ENCODE results near the gene KITLG. TPM values are rescaled to one million over a fixed set of nuclear protein-coding genes. Genes with fewer than 3 reads are reported as not detected.
"Not testable (repeated sequence)": the region's sequence is repeated elsewhere in the genome, so short reads cannot be mapped to it uniquely, and the experiment has no call there.

Gene KITLG
- total RNA-seq, 2 experiments from 2014 or later: not detected

GRCh38 chr12:88509347-88509746 is 70.9 kb downstream of the KITLG start:
- no peak overlapping the region for H3K4me2 ChIP-seq (ENCODE audit: low read length)
- ChIA-PET POLR2A (no interaction called here), CTCF (ENCODE audit: unreplicated experiment) (no interaction called here)
- no peak for DNase-seq (ENCODE audit: low spot score)
- H3K79me2 ChIP-seq (ENCODE audit: insufficient read depth, low read depth, low read length): no peaks in the 10 kb centered on the region
- no peaks in the 10 kb centered on the region for H3K36me3 ChIP-seq (ENCODE audit: insufficient read depth, low read length)
- no peaks in the 10 kb centered on the region for H3K4me1 ChIP-seq (ENCODE audit: insufficient read depth, low read length, poor library complexity, severe bottlenecking)
- no peaks in the 10 kb centered on the region for H3K9me2 ChIP-seq (ENCODE audit: insufficient read depth, low read length)
- no peaks in the 10 kb centered on the region for H4K20me1 ChIP-seq (ENCODE audit: insufficient read depth, low read length)
- BruUV-seq (replicated peaks): no TSS peak
- no peak overlapping the region for H2AFZ ChIP-seq (ENCODE audit: low read length)
- TF ChIP-seq CTCF (conservative IDR thresholded peaks at IDR 0.05; ENCODE audit: low read length) (no peak), EZH2phosphoT487 (IDR thresholded peaks at IDR 0.05; ENCODE audit: borderline replicate concordance, low read depth, low read length) (no peak)
- no peaks in the 10 kb centered on the region for H3K9me3 ChIP-seq (ENCODE audit: low read length)
- intact Hi-C loops (cut with micrococcal nuclease; ENCODE audit: unreplicated experiment): no loop called here
- no peak overlapping the region for H3K27ac ChIP-seq (ENCODE audit: low read depth, low read length, poor library complexity, severe bottlenecking)
- no peak overlapping the region for H3K4me3 ChIP-seq (ENCODE audit: low read depth, low read length, poor library complexity, severe bottlenecking)

GRCh38 chr12:88507851-88508250 is 72.4 kb downstream of the KITLG start:
- H3K9me3 ChIP-seq (ENCODE audit: low read length); H3K4me3 ChIP-seq (ENCODE audit: low read depth, low read length, poor library complexity, severe bottlenecking); H3K36me3 ChIP-seq (ENCODE audit: insufficient read depth, low read length); BruUV-seq (replicated peaks); CTCF ChIA-PET (ENCODE audit: unreplicated experiment); POLR2A ChIA-PET; H4K20me1 ChIP-seq (ENCODE audit: insufficient read depth, low read length); H3K79me2 ChIP-seq (ENCODE audit: insufficient read depth, low read depth, low read length); H2AFZ ChIP-seq (ENCODE audit: low read length); intact Hi-C loops (cut with micrococcal nuclease; ENCODE audit: unreplicated experiment); H3K9me2 ChIP-seq (ENCODE audit: insufficient read depth, low read length); H3K4me1 ChIP-seq (ENCODE audit: insufficient read depth, low read length, poor library complexity, severe bottlenecking); H3K27ac ChIP-seq (ENCODE audit: low read depth, low read length, poor library complexity, severe bottlenecking); DNase-seq (ENCODE audit: low spot score); H3K4me2 ChIP-seq (ENCODE audit: low read length): not testable (repeated sequence)

GRCh38 chr12:88507270-88507669 is 73.0 kb downstream of the KITLG start:
- DNase-seq (ENCODE audit: low spot score): no peak
- TF ChIP-seq CTCF (conservative IDR thresholded peaks at IDR 0.05; ENCODE audit: low read length) (no peak), EZH2phosphoT487 (IDR thresholded peaks at IDR 0.05; ENCODE audit: borderline replicate concordance, low read depth, low read length) (no peak)
- BruUV-seq (replicated peaks): no TSS peak
- H3K9me3 ChIP-seq (ENCODE audit: low read length): no peaks in the 10 kb centered on the region
- ChIA-PET POLR2A (interaction anchor here (0.6 kb wide), 1 partner anchor 573 kb away, joined by 4 read pairs; no protein-coding TSS in a partner anchor), CTCF (ENCODE audit: unreplicated experiment) (no interaction called here)
- H3K4me3 ChIP-seq (ENCODE audit: low read depth, low read length, poor library complexity, severe bottlenecking): no peak overlapping the region
- H3K4me2 ChIP-seq (ENCODE audit: low read length): no peak overlapping the region
- no peaks in the 10 kb centered on the region for H3K4me1 ChIP-seq (ENCODE audit: insufficient read depth, low read length, poor library complexity, severe bottlenecking)
- no peaks in the 10 kb centered on the region for H3K36me3 ChIP-seq (ENCODE audit: insufficient read depth, low read length)
- no peak overlapping the region for H3K27ac ChIP-seq (ENCODE audit: low read depth, low read length, poor library complexity, severe bottlenecking)
- intact Hi-C loops (cut with micrococcal nuclease; ENCODE audit: unreplicated experiment): no loop called here
- no peak overlapping the region for H2AFZ ChIP-seq (ENCODE audit: low read length)
- no peaks in the 10 kb centered on the region for H3K9me2 ChIP-seq (ENCODE audit: insufficient read depth, low read length)
- no peaks in the 10 kb centered on the region for H4K20me1 ChIP-seq (ENCODE audit: insufficient read depth, low read length)
- H3K79me2 ChIP-seq (ENCODE audit: insufficient read depth, low read depth, low read length): no peaks in the 10 kb centered on the region

Measured in OCI-LY7 (cell line).